T-helper 22 cell (primary cell): ENCODE data around the gene RXFP1.

ENCODE experiments used
- DNase-seq: peaks from one replicate; pipeline ENCODE4 v3.0.0-alpha.2; 2020; ENCODE audit warnings: low read depth

RXFP1 gene

GRCh38 chr4:158543191-158543590 lies 21.5 kb downstream of the RXFP1 start:
- DNase-seq: no peak

GRCh38 chr4:158544141-158544540 lies 22.5 kb downstream of the RXFP1 start:
- DNase-seq: no peak

DNA sequence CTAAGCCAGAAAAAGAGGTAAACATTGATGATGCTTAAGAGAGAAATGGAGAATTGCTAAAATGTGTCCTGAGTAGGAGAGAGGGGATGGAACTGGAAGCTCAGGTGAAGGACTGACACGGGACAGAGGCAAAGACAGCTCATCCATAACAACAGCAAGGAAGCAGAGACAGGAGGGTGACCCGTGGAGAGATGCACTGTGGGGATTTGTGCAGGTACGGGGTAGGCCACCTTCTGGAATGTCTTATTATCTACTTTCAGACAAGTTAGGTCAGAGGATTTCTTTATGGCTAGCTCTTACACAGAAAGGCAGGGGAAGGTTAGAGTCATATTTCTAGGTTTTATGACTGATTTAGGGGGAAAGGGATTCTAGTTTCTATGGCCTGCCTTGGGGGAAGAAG lies 31.7 kb downstream of the RXFP1 start:
- no peak for DNase-seq

DNA sequence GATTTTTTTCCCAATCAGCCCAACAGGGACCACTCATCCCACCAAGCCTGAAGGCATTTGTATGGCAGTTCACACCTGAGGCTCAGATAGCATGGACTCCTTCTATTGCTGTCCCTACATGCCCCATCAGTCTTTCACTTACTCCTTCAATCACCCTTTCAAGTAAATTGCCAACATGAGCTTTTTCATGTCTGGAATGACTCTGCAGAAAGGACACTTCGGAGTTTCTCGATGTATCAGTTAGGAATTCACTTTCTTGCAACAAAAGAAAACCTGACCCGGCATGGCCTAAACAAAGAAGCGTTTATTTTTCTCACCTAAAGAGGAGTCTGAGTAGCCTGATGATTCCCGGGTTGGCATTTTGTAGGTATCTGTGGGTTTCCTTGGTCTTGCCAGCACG lies 38.6 kb downstream of the RXFP1 start:
- DNase-seq: no peak

- DNase-seq: no peak
Observed at GRCh38 chr4:158566860-158567259, 45.2 kb downstream of the RXFP1 start.

- DNase-seq: no peak
Observed at GRCh38 chr4:158571736-158572135, 50.1 kb downstream of the RXFP1 start.

GRCh38 chr4:158572608-158573007 lies 50.9 kb downstream of the RXFP1 start:
- DNase-seq: no peak

DNA sequence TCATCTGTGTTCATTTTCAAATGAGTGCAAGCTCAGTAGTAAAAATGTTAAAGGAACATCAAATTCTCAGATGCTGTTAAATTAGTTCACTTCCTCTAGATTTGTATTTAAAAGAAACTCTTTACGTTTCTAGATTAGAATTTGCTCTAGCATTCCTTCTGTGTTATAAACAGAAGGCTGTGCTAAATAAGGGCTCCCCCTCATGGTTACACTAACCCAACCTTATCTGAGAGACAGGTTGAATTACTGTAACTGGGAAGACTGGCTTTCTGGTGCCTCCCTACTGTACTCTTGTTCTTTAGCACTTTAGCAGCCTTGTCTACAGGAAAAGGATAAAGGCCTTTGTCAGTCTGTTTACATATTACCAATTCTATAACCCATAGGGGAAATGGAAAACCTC lies 56.8 kb downstream of the RXFP1 start:
- DNase-seq: no peak

DNA sequence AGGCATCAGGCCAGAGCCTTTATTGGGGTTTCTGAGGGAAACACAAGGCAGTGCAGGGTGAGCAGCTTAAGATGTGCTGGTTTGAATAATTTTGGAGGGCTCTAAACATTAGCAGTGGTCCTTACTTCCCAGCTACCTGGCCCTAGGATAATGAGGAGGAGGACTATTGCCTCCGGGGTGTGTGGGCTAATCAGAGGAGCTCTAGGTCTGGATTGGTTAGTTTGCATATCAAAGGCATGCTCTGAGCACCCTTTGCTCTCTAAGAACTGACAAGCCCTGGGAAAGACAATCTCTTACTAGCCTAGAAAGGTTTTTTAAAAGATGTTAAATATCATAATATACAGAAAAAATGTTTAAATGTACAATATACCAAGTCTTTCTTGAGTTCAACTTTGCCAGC lies 58.4 kb downstream of the RXFP1 start:
- no peak for DNase-seq

- DNase-seq: no peak
Observed at GRCh38 chr4:158581161-158581560, 59.5 kb downstream of the RXFP1 start.

DNA sequence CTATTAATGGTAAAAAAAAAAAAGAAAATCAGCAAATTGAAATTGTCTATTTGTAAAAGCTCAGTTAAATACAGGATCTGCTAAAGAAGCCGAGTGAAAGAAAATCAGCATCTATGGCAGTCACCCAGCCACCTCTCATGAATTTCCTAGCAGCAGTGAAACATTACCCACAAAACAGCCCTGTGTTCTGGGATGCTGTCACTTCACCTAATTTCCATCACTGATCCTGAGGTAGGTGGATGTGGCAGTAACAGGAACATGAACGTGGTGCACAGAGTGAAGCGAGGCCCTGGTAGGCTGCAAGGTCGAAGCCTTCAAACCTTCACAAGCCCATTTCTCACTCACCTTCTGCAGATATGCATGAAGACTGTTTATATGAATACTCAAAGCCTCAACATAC lies 65.2 kb downstream of the RXFP1 start:
- no peak for DNase-seq

GRCh38 chr4:158588285-158588684 lies 66.6 kb downstream of the RXFP1 start:
- no peak for DNase-seq

DNA sequence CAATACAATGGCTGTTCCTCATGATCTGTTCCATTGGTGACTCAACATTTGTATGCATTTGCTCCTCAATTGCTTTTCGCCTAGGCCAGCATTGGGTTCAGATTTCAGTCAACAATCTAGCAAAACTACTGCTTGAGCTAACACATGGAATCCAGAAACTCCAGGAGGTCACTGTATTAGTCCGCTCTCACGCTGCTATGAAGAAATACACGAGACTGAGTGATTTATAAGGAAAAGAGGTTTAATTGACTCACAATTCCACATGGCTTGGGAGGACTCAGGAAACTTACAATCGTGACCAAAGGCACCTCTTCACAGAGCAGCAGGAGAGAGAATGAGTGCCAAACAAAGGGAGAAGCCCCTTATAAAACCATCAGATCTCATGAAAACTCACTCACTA lies 67.1 kb downstream of the RXFP1 start:
- DNase-seq: no peak

- no peak for DNase-seq
Observed at GRCh38 chr4:158590306-158590705, 68.6 kb downstream of the RXFP1 start.

GRCh38 chr4:158590824-158591223 lies 69.1 kb downstream of the RXFP1 start:
- DNase-seq: no peak

- no peak for DNase-seq
Observed at GRCh38 chr4:158597879-158598596, 76.4 kb downstream of the RXFP1 start.

DNA sequence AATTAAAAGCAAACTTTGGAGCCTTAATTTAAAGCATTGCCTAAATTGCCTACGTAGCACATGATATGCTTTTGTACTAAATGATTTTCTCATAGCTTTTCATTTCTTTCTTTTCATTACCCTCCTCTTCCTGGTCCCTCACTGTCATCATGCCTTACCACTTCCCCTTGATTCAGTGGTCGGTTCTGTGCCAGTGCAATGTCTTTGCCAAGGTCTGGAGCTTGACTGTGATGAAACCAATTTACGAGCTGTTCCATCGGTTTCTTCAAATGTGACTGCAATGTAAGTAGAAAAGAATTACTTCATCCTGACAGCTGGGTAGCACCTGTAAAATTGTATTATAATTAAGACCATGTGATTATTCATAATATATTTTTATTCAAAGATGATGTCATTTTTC lies 77.5 kb downstream of the RXFP1 start:
- DNase-seq: no peak

DNA sequence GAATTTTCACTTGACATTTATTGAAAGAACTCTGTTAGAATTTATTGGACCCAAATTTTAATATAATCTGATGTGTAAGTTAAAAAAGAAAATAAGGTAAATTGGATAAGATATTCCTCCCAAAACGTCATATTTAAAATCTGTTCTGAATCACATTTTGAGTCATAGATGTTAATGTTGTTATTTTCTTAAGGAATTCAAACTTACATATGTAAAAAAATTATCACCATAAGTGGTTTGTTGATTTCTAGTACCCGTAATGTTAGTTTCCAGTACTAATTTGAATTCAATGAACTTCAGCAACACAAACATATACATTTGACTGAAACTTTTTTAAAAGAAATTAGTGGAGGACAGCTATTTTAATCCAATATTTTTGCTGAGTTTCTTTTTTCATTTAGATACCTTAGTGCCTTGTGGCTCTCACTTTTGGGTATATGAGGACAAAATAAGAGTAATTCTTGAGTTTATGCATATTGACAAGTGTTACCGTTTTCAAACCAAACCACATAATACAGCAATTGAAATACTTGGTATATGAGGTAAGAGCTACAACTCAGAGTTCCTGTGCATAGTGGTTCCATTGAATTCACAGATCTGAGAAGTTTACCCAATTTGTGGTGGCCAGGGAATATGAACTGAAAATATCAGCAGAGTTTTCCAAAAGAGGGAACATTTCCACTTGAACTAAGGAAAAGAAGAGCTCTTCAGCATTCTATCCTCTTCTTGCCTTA lies 78.2 kb downstream of the RXFP1 start:
- DNase-seq: no peak

DNA sequence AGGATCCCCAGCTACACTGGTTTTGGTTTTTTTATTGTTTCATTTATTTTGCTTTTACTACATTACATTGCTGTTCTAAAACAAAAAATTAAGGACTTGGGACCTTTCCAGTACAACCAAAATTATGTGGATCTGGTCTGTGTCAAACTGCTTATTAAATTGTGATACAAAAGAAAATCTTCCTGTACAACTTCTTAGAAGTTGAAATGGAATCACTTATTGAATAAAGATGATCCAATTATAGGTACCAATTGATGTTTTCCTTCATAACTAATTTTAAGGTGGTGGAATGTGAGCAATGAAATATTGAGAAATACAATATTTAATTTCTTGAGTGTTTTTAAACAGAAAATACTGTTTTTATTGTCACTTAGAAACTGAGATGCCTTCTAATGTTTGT lies 82.7 kb downstream of the RXFP1 start:
- no peak for DNase-seq

- no peak for DNase-seq
Observed at GRCh38 chr4:158605393-158605792, 83.7 kb downstream of the RXFP1 start.

- no peak for DNase-seq
Observed at GRCh38 chr4:158606969-158607368, 85.3 kb downstream of the RXFP1 start.

- DNase-seq: no peak
Observed at GRCh38 chr4:158609116-158609515, 87.4 kb downstream of the RXFP1 start.

DNA sequence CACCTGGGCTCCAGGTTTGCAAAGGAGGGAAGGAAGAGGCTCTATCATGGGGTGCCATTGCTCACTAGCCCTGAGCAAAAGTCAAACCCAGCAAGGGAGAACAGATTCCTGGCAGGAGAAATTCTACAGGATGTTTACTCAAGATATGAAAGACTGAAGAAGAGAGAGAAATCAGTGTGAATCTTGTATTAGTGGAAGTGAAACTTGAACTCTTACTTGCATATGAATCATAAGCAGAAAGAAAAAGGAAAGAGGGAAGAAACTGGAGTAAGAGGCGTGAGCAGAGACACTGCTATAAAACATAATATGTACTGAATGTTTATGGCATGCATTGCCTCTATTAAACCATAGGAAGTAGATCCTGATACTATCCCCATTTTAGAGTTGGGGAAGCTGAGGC lies 89.1 kb downstream of the RXFP1 start:
- DNase-seq: no peak

DNA sequence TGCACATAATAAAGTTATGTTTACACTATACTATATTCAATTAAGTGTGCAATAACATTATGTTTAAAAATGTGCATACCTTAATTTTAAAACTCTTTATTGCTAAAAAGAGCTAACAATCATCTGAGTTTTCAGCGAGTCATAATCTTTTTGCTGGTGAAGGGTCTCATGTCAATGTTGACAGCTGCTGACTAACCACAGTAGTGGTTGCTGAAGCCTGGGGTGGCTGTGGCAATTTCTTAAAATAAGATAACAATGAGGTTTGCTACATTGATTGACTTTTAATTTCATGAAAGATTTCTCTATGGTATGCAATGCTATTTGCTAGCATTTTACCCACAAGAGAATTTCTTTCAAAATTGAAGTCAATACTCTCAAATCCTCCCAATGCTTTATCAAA lies 91.4 kb downstream of the RXFP1 start:
- no peak for DNase-seq
